HFF-Myc (cell line): ENCODE measurements around the gene DLGAP1.

Experiments used
- DNase-seq: peaks from one replicate; pipeline ENCODE4 v3.0.0-alpha.2; 2011; ENCODE audit warnings: low read depth; ENCODE audit errors: extremely low read depth
- H3K4me3 ChIP-seq: replicated peaks from 2 replicates; pipeline ENCODE4 v1.5.1; 2011; ENCODE audit warnings: low read depth, mild to moderate bottlenecking, control low read depth, low read length
- TF ChIP-seq, protein P1 (sequence below): IDR thresholded peaks from 2 replicates; pipeline ENCODE4 v1.5.1; 2012; ENCODE audit warnings: mild to moderate bottlenecking, low read depth, low read length, control low read depth; ENCODE audit errors: missing control alignments

Gene DLGAP1

DNA sequence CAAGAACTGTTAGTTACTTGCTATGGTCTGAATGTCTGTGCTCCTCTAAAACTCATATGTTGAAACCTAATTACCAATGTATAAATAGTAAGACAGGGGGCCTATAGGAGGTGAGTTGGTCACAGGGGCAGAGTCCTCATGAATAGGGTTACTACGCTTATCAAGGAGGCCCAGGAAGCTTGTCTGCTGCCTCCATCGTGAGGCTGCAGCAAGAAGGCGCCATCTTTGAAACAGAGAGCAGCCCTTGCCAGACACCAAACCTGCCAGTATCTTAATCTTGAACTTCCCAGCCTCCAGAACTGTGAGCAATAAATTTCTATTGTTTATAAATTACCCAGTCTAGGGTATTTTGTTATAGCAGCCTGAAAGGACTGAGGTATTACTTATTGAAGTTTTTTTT, 926.0 kb downstream of the DLGAP1 start:
- TF ChIP-seq, protein P1, sequence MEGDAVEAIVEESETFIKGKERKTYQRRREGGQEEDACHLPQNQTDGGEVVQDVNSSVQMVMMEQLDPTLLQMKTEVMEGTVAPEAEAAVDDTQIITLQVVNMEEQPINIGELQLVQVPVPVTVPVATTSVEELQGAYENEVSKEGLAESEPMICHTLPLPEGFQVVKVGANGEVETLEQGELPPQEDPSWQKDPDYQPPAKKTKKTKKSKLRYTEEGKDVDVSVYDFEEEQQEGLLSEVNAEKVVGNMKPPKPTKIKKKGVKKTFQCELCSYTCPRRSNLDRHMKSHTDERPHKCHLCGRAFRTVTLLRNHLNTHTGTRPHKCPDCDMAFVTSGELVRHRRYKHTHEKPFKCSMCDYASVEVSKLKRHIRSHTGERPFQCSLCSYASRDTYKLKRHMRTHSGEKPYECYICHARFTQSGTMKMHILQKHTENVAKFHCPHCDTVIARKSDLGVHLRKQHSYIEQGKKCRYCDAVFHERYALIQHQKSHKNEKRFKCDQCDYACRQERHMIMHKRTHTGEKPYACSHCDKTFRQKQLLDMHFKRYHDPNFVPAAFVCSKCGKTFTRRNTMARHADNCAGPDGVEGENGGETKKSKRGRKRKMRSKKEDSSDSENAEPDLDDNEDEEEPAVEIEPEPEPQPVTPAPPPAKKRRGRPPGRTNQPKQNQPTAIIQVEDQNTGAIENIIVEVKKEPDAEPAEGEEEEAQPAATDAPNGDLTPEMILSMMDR = no peak
- no peak overlapping the region for H3K4me3 ChIP-seq

DNA sequence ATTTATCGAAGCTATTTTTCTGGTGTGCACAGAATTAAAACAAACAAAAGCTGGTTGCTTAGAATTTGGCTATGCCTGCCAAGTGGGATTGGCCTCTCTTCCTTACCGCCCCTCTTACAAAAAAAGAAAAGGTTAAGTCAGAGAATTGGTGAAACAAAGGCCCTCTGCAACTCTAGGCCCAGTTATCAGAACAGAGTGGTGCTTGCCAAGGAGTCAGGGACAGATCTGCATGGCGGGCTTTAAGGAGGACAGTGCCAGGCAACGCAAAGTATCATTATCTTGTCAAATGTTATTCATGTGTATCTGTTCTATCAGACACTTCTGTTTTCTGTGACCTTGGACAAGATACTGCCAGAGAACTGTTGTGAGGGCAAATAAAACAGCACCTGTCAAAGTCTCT, 926.9 kb downstream of the DLGAP1 start:
- TF ChIP-seq, protein P1 = no peak
- no peak overlapping the region for H3K4me3 ChIP-seq
- DNase-seq = no peak

More for the DNA sequence above, 926.0 kb downstream of the DLGAP1 start:
- DNase-seq = no peak

DNA sequence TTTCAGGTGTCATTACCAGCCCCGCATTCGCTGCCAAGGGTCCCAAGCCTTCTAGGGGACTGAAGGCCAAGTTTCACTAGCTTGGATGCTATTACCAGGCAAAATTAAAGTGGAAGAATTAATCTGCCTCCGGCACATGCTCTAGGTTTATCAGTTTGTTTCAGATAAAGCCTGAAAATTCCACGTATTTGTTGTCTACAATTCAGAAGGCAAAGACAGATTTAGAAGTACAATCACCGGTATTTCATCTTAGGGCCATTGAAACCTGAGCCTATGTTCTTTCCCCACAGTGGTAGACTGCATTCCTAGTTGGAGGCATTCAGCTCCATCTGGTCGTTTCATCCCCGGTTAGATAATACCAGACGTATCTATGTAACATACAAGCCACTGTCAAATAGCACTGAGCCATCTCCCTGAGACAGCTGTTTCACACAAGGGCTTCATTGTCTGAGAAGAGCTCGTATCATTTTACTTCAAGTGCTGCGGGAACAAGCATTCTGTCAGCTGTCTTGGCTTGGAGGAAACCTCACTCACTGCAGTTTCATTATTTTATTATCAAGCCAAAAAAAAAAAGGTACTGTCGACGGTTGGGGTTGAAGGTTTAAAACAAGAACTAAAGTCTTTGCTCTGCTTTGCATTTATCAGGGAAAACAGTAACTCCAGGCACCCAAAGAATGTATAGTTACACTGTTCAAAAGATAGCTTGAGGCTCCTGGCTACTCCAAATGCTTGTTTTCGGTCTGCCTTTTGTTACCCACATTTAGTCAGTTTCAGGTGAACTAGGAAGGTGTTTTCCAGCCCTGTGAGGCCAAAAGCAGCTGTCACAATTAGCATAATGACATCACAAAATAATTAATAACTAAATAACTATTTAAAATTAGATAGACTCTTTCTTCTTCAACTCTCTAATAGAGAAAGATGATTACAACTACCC, 928.4 kb downstream of the DLGAP1 start:
- TF ChIP-seq, protein P1 = no peak
- H3K4me3 ChIP-seq = no peak overlapping the region
- DNase-seq = peak; percentile 43

DNA sequence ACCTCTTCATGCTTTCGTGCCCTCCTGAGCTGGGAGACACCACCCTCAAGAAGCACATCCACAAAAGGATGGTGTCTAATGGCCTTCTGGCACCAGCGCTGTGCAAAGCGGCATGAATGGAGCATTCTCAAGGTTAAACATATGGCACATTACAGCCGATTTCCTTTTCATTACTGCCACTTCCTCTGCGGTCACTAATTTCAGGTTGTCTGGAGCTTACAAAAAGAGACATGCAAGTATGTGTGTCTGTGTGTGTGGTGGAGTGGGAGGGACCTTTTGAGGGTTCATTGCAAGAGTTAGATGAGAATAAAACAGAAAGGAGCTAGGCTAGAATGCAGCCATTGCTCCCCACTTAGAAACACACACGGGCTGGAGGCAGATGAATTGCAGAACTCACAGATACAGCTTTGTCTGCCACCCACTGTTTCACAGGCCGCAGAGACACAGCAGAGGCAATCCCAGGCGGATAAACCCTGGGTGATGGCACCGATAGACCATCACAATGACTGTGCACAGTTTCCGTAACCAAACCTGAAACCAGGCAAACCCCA, 929.2 kb downstream of the DLGAP1 start:
- no peak overlapping the region for H3K4me3 ChIP-seq
- no peak for DNase-seq
- TF ChIP-seq, protein P1 = no peak

DNA sequence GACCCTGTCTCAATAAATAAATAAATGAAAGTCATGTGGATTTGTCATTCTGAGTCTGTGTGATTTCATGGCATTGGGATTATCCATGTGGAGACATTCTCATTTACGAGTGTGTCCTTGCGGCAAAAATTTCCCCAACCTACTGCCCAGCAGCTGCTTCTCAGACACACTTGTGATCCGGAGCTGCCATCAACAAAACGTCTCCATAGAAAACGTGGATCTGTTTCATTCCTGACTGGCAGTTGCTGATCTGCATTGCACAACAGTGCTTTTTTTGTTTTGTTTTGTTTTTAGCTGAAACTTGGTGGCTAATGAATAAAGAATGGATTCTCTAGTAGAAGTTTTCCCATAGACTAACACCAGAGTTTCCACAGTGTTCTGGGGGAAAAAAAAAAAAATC, 930.4 kb downstream of the DLGAP1 start:
- no peak for DNase-seq
- TF ChIP-seq, protein P1 = no peak
- no peak overlapping the region for H3K4me3 ChIP-seq

DNA sequence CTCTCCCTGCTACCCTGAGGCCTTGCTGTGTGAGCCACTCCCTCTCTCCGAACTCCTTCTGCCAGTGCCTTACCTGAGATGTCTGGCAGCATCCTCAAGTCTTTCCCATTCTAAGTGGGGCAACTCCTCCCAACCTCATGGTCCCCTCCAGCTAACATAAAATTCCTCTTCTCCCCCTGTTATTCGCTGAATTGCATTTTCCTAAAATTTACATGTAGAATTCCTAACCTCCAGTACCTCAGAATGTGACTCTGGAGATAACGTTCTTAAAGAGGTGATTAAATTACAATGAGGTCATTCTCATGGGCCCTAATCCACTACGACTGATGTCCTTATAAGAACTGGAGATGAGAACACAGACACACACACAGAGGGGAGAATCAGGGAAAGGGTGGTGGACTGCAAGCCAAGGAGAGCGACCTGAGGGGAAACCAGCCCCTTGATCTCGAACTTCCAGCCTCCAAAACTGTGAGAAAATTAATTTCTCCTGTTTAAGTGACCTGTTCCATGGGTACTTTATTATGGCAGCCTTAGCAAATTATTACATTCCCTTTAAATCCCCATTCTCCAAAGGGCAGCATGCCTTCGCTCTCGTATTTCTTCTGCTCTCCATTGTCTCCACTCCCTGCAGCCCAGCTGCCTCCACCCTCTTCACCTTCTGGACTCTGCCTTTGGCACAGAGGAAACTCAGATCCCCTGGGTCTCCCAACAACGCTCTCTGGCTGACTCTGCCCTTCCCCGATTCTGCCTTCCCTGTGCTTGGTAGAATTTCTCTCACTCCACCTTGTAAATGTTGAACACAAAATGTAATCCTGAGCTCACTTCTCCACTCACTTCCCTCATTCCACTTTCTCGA, 934.6 kb downstream of the DLGAP1 start:
- DNase-seq = no peak
- TF ChIP-seq, protein P1 = no peak
- no peak overlapping the region for H3K4me3 ChIP-seq
